ENCODE results near the gene TMTC2. TPM values are rescaled to one million over a fixed set of nuclear protein-coding genes. Genes with fewer than 3 reads are reported as not detected.

The TMTC2 gene
- total RNA-seq, 1 donor from 2014 or later: 2.2 TPM

DNA sequence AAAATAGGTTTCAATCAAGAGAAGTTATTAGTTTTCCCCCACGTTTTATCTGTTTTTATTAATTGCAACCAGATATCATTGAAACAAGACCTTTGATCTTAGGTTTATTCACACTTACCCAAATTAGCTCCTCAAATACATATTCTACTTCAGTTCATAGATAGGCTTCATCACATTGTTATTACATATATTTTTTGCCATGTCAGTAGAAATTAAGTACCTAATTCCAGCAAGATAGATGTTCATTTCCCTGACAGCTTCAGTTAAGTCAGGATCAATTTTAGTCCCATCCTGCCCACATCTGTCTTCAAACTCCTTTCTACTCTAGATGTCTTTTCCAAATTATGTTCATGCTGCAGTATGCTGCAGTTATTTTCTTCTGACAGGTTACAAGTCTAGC, 388.8 kb downstream of the TMTC2 start:
- ChIA-PET POLR2A (no interaction called here), CTCF (no interaction called here)
- Mint-ChIP-seq H3K4me1 (no peaks in the 10 kb centered on the region), H3K36me3 (ENCODE audit: low read depth) (no peaks in the 10 kb centered on the region), H3K27ac (no peak overlapping the region), H3K27me3 (no peaks in the 10 kb centered on the region), H3K4me3 (no peak overlapping the region), H3K9me3 (peaks cover 6% of the 10 kb centered on the region)
- no peak for ATAC-seq (ENCODE audit: low read depth)
- TF ChIP-seq, protein P1, sequence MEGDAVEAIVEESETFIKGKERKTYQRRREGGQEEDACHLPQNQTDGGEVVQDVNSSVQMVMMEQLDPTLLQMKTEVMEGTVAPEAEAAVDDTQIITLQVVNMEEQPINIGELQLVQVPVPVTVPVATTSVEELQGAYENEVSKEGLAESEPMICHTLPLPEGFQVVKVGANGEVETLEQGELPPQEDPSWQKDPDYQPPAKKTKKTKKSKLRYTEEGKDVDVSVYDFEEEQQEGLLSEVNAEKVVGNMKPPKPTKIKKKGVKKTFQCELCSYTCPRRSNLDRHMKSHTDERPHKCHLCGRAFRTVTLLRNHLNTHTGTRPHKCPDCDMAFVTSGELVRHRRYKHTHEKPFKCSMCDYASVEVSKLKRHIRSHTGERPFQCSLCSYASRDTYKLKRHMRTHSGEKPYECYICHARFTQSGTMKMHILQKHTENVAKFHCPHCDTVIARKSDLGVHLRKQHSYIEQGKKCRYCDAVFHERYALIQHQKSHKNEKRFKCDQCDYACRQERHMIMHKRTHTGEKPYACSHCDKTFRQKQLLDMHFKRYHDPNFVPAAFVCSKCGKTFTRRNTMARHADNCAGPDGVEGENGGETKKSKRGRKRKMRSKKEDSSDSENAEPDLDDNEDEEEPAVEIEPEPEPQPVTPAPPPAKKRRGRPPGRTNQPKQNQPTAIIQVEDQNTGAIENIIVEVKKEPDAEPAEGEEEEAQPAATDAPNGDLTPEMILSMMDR (IDR thresholded peaks at IDR 0.05): no peak
- DNase-seq: no peak
- intact Hi-C loops (cut with micrococcal nuclease): no loop called here

DNA sequence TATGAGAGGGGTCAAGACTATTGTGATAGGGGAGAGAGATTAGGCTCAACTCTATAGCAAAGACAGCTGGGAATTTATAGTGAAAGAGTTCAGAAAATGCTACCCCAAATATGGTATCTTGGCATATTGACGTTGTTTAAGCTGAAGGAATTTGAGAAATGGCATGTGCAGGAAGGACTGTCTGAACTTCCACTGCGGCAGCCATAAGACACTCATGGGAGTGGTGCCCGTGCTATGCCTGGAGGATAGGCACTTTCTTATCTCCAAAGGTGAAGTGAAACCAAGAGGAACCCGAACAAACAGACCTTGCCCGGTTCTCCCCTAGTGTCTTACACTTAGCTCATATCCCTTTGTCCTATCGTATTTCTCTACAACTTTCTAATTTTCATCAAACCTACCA, 390.3 kb downstream of the TMTC2 start:
- H3K4me1 Mint-ChIP-seq: no peaks in the 10 kb centered on the region
- DNase-seq (no peak), ATAC-seq (ENCODE audit: low read depth) (no peak)
- TF ChIP-seq, protein P1 (IDR thresholded peaks at IDR 0.05): no peak
- no peak overlapping the region for H3K27ac Mint-ChIP-seq
- H3K9me3 Mint-ChIP-seq: peaks cover 2% of the 10 kb centered on the region
- POLR2A ChIA-PET: no interaction called here
- no peak overlapping the region for H3K4me3 Mint-ChIP-seq
- H3K27me3 Mint-ChIP-seq: no peaks in the 10 kb centered on the region
- CTCF ChIA-PET: no interaction called here
- H3K36me3 Mint-ChIP-seq (ENCODE audit: low read depth): no peaks in the 10 kb centered on the region
- intact Hi-C loops (cut with micrococcal nuclease): no loop called here

- Mint-ChIP-seq H3K27me3 (no peaks in the 10 kb centered on the region), H3K4me3 (no peak overlapping the region), H3K36me3 (ENCODE audit: low read depth) (no peaks in the 10 kb centered on the region), H3K27ac (no peak overlapping the region), H3K4me1 (no peaks in the 10 kb centered on the region), H3K9me3 (no peaks in the 10 kb centered on the region)
- no peak for ATAC-seq (ENCODE audit: low read depth)
- CTCF ChIA-PET: no interaction called here
- intact Hi-C loops (cut with micrococcal nuclease): no loop called here
- POLR2A ChIA-PET: no interaction called here
- DNase-seq: no peak
- TF ChIP-seq, protein P1 (IDR thresholded peaks at IDR 0.05): no peak
These were observed 396.1 kb downstream of the TMTC2 start for GRCh38 chr12:83082690-83083276.

- no peak overlapping the region for H3K27ac Mint-ChIP-seq
- no peaks in the 10 kb centered on the region for H3K9me3 Mint-ChIP-seq
- H3K36me3 Mint-ChIP-seq (ENCODE audit: low read depth): no peaks in the 10 kb centered on the region
- no peak for DNase-seq
- ATAC-seq (ENCODE audit: low read depth): no peak
- intact Hi-C loops (cut with micrococcal nuclease): no loop called here
- no peaks in the 10 kb centered on the region for H3K4me1 Mint-ChIP-seq
- TF ChIP-seq, protein P1 (IDR thresholded peaks at IDR 0.05): no peak
- no peaks in the 10 kb centered on the region for H3K27me3 Mint-ChIP-seq
- CTCF ChIA-PET: no interaction called here
- POLR2A ChIA-PET: no interaction called here
- no peak overlapping the region for H3K4me3 Mint-ChIP-seq
These were observed 396.9 kb downstream of the TMTC2 start for GRCh38 chr12:83083616-83084015.

DNA sequence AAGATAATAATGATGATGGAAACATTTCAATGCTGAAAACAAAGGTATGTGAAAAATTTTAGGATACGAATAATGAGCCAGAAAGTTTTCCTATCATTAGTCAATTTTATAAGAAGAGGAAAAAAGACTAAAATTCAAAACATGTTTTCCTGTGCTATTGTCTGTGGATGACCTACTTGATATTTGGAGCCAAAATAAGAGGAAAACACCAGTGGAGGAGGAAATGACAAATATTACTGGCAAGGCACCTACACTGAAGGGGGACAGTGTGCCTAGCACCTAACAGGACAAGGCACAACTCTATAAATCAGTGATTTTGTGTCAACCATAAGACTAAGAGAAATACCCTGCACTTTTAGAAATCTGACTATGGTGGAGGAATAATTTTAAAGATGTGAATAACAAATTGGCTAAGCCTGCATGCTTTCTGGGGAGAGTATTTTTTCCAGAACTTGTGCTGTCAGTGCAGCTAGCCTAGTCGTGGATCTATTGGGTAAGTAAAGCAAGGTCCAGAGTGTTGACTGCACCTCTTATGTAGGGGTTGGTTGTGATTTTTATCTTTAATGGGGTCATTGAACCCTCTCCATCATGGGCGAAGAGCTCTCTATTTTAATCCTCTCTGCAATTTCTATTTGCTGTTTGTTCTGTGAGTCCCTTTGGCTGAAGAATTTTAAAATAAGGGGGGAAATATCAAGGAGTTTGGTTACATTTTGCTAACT, 398.0 kb downstream of the TMTC2 start:
- H3K9me3 Mint-ChIP-seq: no peaks in the 10 kb centered on the region
- no peaks in the 10 kb centered on the region for H3K4me1 Mint-ChIP-seq
- ChIA-PET POLR2A (no interaction called here), CTCF (no interaction called here)
- H3K36me3 Mint-ChIP-seq (ENCODE audit: low read depth): no peaks in the 10 kb centered on the region
- intact Hi-C loops (cut with micrococcal nuclease): no loop called here
- no peak overlapping the region for H3K4me3 Mint-ChIP-seq
- no peak for ATAC-seq (ENCODE audit: low read depth)
- DNase-seq: no peak
- no peaks in the 10 kb centered on the region for H3K27me3 Mint-ChIP-seq
- no peak overlapping the region for H3K27ac Mint-ChIP-seq
- TF ChIP-seq, protein P1 (IDR thresholded peaks at IDR 0.05): no peak

Data from activated B cell treated with CpG ODN at 0.5 μM for 24 hours (primary cell).